SKM-1 (cell line): ENCODE measurements around the gene SCUBE2.

Experiments used
- DNase-seq: peaks from one replicate; lab custom pipeline; 2025; ENCODE audit not compliant: unreplicated experiment; lab: John Stamatoyannopoulos, UW

Gene SCUBE2

GRCh38 chr11:9047964-9048523, 43.4 kb downstream of the SCUBE2 start:
- no peak for DNase-seq

- no peak for DNase-seq
These were observed 44.9 kb downstream of the SCUBE2 start for GRCh38 chr11:9046481-9046880.

- no peak for DNase-seq
These were observed 48.9 kb downstream of the SCUBE2 start for GRCh38 chr11:9042488-9042887.

- no peak for DNase-seq
These were observed 49.7 kb downstream of the SCUBE2 start for GRCh38 chr11:9041747-9042146.

- DNase-seq, result no peak
These were observed 51.0 kb downstream of the SCUBE2 start for GRCh38 chr11:9040410-9040809.

GRCh38 chr11:9039863-9040262, 51.5 kb downstream of the SCUBE2 start:
- no peak for DNase-seq

- DNase-seq, result no peak
These were observed 52.2 kb downstream of the SCUBE2 start for GRCh38 chr11:9039198-9039597.

GRCh38 chr11:9038541-9038940, 52.9 kb downstream of the SCUBE2 start:
- DNase-seq, result no peak

- no peak for DNase-seq
These were observed 53.4 kb downstream of the SCUBE2 start for GRCh38 chr11:9037963-9038362.

- DNase-seq, result no peak
These were observed 54.2 kb downstream of the SCUBE2 start for GRCh38 chr11:9037046-9037780.

- DNase-seq, result no peak
These were observed 60.8 kb downstream of the SCUBE2 start for GRCh38 chr11:9030601-9031000.

- no peak for DNase-seq
These were observed 62.0 kb downstream of the SCUBE2 start for GRCh38 chr11:9029422-9029821.

GRCh38 chr11:9028581-9028980, 62.8 kb downstream of the SCUBE2 start:
- DNase-seq, result no peak

- no peak for DNase-seq
These were observed 66.1 kb downstream of the SCUBE2 start for GRCh38 chr11:9025101-9025850.

GRCh38 chr11:9022961-9023680, 68.3 kb downstream of the SCUBE2 start:
- DNase-seq, result no peak

GRCh38 chr11:9020916-9021315, 70.5 kb downstream of the SCUBE2 start:
- DNase-seq, result no peak

- DNase-seq, result no peak
These were observed 71.5 kb downstream of the SCUBE2 start for GRCh38 chr11:9019861-9020260.

- DNase-seq, result peak; percentile 86
These were observed 73.6 kb downstream of the SCUBE2 start for GRCh38 chr11:9017773-9018172.

- DNase-seq, result no peak
These were observed 74.3 kb downstream of the SCUBE2 start for GRCh38 chr11:9016916-9017642.

GRCh38 chr11:9015677-9016076, 75.7 kb downstream of the SCUBE2 start:
- peak; percentile 50 for DNase-seq

GRCh38 chr11:9014826-9015225, 76.6 kb downstream of the SCUBE2 start:
- DNase-seq, result no peak
